ENCODE results near the gene CD300C.
"Not testable (repeated sequence)": the region's sequence is repeated elsewhere in the genome, so short reads cannot be mapped to it uniquely, and the experiment has no call there.

The CD300C gene

DNA sequence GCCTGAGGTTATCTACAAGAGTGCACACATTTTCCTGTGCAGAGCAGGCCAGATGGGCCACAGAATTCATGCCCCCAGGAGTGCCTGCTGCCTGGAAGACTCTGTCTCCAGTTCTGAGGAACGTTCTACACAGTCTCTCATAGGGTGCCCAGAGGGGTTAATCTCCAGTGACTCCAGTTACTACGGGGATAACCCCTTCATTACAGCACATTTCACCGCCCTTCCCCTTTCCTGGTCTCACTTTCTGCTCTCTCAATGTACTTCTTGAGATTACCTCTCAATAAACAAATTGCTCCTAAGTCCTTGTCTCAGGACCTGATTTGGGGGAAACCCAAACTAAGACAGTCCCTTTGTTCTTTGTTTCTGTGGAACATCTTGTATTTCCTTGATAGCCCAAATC lies 15.7 kb upstream of the CD300C start:
- no peak for DNase-seq

DNA sequence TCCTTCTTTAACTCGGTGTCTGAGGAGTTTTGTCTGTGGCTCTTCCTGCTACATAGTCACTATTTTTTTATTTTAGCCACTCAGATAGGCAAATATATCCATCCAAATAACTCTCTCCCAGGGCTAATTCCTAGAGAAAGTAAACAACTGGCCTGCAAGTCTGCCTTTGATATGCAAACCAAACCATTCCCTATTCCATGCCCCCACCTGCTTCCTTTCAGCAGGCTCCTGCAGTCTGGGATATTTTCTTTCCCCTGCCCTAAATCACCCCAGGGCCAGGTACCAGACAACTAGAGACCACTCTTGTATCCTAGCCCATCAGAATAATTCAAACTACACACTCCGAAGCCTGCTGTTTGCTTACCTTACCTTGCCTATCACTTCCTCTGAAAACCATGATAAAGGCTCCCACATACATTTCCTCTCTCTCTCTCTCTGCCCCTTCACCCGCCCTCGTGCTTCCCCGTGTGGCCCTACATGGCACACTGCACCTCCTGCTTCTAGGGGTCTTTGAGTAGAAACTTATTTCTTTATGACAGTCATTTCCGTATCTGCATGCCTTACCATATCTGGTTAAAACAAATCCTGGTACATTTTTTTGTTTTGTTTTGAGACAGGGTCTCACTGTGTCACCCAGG lies 13.1 kb upstream of the CD300C start:
- DNase-seq, result no peak

DNA sequence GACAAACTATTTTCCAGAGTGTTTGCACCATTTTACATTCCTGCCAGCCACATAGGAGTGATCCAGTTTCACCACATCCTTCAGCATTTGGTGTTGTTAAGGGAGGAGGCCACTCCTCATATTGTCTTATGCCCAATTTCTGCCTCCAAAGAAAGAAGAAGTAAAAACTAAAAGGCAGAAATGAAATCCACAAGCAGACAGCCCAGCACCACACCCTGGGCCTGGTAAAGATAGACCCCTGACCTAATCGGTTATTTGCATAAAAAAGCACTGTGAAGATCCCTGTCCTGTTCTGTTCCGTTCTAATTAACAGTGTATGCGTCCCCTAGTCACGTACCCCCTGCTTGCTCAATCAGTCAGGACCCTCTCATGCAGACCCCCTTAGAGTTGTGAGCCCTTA lies 12.5 kb upstream of the CD300C start:
- DNase-seq, result not testable (repeated sequence)

DNA sequence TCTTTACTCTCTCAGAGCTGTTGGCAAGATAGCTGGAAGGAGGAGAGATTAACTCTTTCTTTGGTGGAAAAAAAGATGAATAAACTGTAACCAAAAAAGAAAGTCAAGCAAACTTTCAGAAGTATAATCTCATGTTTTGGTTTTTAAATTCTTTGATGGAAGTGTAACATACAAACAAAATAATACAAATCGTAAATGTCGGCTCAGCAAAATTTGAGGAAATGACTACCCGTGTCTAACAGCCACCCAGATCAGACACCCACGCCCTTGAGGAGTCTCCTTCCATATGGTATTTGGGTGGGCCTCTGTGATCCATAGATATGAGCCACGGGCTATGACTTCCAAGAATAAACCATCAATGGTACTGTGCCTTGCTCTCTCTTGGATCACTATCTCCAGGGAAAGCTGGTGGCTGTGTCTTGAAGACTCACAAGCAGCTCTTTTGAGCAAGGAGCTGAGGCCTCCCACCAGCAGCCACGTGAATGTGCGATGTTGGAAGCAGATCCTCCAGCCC lies 9.6 kb upstream of the CD300C start:
- no peak for DNase-seq

DNA sequence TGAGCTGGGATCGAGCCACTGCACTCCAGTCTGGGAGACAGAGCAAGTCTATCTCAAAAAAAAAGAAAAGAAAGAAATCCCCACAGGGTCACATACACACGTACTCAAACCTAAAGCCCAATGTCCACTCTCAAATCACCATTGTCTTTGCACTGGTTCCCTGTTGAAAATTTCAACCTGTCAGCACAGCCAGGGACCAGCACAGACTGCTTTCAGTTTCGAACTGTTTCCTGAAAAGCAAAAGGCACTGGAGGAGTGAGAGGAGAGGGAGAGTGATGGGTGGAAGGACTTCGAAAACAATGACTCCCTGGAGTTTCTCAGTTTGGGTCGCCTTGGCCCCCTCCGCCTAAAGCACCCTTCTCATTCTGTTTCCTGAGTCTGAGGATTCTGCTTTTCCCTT lies 9.0 kb upstream of the CD300C start:
- DNase-seq, result no peak

DNA sequence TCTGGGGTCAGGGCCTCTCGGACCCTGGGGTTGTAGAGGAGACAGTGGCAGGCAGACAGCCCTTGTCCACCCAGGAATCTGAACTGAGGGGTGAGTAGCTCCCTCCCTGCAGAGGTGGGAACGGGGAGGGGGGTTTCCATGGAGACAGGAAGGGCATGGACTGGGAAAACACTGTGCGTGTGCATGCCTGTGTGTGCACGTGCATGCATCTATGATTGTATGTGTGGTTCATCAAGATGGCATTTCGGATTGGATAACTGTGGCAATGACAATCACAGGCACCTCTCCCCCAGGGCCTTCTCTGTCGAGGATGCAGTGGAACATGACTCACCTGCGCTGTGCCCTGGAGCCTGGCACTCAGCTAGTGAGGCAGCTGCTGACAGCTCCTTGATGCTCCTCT lies 6.1 kb upstream of the CD300C start:
- DNase-seq, result no peak

DNA sequence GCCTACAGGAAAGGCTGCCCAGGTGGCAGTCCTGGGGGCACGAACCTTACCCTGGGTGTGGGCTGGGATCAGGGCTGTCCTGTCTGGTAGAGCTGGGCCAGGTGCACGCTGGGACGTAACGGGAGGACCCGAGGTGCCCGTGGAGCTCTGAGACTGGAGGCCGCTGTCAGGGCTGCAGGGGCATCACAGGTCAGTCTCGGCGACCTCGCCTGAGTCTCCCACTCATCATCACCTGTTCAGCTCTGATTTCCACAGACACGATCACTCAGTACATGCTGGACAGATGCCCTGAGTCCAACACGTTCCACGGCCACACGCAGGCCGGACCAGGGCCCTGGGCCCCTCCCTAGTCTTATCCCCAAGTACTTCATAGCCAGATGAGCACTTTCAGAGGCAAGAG lies 4.7 kb upstream of the CD300C start:
- no peak for DNase-seq

DNA sequence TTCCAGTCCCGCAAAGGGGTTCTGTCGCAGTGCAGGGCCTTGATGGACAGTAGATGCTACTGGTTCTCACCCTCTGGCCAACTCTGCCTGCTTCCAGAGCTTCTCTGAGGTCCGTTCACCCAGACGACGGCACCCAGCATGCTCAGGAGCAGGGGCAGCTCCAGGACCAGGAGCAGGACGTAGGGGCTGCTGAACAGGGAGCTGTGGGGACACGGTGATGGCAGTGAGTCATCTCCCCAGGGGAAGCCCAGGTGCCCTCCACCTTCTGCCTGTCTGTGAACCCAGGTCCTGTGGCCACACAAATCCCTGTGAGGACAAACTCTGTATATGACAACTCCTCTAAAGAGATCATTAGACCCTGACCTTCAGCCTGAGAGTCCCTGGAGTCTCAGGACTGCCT lies 3.4 kb upstream of the CD300C start:
- no peak for DNase-seq

DNA sequence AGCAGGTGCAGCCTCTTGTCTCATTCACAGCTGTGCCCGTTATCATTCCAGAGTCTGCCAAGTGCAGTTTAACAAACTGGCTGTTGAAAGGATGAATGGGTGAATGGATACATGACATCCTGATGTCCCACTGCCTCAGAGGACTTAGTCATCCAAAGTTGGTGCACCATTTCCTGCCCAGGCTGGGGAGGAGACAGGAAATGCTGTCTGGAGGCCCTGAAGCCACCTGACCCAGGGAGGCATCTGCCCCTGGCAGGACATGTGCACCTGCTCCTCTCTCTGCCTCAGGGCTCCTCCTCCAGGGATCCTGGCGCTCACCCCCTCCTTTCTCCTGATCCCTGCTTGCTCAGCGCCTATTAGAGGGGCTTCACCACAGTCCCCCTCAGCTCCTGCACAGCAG lies 1.8 kb upstream of the CD300C start:
- no peak for DNase-seq

DNA sequence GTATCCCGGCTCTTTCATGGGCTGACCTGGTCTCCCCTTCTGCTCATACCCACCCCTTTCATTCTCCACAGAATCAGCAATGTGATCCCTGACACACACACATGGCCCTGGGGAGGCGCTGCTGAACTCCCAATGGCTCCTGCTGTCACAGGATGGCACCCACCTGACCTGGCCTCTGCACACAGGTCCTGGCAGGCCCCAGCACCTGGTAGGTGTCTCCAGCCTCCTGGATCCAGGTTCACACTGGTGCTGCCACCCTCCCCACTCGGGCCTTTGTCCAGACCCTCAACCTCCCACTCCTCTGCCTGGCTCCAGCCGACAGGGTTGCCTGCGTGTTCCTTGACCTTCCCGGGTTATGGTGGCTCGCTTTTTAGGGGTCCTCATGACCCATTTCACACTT lies 1.3 kb upstream of the CD300C start:
- DNase-seq, result no peak

DNA sequence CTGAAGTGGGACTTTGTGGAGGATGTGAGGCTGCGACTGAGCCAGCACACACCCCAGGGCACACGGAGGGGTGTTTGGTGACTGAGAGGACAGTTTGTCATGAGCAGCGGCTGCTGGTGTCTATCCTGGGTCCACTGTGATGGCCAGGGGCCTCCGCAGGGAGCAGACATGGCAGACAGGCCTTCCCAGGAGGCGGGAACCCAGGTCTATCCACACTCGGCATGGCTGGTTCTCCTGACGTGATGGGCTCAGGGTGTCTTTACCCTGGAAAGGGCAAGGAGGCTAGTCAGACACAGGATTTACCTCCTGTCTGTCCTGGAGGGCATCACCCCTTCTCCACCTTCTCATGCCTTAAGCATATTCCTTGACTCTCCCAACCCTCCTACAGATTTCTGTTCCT lies 671 bp upstream of the CD300C start:
- DNase-seq, result no peak

DNA sequence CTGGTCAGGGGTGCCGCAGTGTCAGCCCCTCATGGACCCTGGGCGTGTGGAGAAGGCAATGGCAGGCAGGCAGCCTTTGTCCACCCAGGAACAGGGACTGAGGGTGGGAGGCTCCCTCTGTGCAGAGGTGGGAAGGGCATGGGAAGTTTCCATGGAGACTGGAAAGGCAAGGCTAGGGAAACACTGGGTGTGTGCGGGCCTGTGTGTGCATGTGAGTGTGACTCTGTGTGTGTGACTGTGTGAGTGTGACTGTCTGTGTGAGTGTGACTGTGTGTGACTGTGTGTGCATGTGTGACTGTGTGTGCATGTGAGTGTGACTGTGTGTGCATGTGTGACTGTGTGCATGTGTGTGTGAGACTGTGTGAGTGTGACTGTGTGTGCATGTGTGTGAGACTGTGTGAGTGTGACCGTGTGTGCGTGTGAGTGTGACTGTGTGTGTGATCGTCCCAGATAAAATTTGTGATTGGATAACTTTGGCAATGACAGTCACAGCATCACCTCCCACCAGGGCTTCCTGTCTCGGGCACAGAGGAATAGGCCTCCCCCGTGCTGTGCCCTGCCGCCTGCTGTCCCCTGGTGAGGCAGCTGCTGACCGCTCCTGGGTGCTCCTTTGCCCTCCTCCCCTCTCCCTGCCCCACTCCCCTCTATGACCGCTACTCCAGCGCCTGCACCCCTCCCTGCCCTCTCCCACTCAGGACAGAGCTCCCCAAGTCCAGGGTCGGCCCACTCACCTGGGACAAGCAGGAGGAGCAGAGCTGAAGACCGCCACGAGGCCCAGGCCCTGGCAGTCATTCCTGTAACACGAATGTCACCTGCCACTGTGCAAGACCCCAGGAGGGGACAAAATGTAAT lies 698 bp downstream of the CD300C start:
- no peak for DNase-seq

DNA sequence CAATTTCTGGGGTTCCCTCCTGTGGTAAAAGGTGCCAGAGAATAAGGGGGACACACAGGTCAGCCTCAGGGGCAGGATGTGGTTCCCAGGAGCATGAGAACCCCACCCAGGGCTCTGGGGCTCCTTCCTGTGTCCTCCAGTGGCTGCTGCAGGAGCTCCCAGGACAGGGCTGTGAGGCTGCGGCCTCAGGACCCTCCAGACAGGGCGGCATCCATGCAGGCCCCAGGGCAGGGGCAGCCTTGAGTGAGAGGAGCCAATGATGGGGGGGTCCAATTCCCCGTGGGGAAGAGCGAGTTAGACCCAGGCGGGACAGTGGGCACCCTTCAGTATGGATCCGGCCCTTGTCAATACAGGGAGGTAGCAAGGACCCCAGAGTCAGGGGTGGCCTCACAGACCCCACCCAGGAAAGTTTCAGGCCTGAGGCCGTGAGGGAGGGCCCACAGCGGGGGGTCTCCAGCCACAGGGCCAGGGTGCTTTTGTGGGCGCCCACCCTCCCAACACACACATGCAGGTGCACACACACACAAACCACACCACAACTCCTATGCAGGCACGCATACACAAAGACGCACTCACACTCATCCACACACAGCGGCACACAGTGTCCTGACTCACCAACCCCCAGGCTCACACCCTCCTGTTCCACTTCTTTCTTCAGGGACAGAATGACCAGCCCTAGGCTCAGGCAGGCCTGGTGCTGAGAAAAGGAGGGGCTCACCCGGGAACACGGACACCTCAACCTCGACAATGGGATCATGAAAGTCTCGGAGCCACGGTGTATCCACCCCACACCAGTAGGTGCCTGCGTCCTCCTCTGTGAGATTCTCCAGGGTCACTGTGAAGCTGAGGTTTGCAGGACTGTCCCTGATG lies 1.8 kb downstream of the CD300C start:
- DNase-seq, result no peak

DNA sequence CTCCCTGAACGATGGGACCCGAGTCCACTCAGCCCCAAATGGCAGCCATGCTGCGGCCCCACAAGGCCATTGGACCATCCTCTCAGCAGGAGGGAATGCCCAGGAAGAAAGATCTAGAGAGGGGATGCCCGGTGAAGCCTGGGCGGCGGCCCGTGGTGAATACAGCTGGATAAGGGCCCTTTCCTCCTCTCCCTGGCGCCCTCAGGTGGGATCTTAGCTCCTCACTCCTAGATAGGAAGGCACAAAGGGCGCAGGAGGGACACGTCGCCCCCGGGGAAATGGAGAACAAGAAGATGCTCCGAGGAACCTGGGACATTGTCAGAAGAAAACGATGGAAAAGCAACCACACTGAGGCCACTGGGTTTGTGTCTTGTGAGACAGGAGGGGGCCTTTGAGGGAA lies 2.5 kb downstream of the CD300C start:
- no peak for DNase-seq

DNA sequence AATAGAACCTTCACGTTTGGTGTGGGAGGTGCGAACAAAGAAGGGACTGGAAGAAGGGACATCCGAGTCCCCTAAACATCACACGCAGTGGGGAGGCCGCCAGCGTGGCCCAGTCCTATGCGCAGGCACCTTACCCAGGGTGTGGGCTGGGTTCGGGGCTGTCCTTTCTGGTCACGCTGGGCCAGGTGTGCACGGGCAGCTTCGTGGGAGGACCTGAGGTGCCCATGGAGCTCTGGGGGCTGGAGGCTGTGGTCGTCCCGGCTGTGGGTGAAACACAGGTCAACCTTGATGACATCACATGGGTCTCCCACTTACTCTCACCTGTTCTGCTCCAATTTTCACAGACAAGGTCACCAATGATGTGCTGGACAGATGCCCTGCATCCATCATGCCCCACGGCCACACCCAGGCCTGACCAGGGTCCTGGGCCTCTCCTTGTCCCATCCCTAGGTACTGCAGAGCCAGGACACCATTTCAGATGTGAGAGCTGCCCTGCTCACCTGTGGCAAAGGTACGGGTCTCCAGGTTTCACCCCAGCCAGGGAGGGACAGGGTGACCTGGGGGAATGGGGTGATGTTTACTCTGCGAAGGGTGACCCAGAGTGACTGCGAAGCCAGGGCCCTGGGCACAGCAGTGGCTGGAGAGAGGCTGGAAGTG lies 3.1 kb downstream of the CD300C start:
- no peak for DNase-seq

DNA sequence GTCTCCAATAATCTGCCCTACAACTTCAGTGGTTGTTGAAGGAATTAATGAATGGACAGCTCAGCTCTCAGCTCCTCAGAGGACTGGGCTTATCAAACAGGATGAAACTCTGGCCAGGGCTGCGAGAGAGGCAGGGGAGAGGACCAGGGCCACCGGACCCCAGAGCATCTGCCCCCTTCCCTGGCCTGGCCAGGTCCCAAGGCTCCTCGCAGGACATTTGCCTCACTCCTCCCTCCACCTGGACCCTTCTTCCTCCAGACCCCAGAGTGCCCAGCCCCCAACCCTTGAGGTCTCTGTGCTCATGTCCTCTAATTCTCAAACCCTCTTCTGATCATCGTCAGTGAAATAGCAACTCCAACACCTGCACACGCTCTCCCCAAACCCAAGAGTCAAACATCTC lies 3.7 kb downstream of the CD300C start:
- no peak for DNase-seq

DNA sequence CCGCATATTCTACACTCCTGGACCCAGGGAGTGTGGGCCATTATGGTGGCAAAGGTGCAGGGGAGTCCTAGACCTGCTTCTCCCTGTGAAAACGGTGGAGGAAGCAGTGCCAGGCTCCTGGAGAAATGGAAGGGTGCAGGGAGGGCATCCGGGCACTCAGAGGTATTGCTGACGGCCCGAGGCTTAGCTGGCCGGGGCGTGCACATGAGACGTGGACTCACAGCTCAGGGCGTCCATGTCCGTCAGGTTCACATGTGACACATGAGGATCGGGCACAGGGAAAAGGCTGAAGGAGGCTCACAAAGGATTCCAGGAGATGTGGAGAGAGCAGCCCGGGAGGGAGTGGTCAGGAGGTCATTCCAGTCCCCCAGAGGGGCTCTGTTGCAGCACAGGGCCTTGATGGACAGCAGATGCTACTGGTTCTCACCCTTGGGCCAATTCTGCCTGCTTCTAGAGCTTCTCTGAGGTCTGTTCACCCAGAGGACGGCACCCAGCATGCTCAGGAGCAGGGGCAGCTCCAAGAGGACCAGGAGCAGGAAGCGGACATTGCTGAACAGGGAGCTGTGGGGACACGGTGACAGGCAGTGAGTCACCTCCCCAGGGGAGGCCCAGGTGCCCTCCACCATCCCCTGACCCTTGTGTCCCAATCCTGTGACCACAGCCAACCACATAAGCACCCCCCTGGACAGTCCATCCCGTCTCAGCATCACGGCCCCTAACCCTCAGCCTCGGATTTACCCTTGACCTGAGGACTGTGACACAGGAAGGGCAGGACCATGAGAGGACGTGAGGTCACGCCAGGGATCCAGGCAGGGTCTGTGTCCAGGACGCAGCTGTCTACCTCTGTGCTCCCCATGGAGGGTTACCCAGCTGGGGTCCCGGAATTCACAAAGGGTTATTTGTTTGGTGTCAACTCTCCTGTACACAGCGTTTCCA lies 4.5 kb downstream of the CD300C start:
- no peak for DNase-seq

DNA sequence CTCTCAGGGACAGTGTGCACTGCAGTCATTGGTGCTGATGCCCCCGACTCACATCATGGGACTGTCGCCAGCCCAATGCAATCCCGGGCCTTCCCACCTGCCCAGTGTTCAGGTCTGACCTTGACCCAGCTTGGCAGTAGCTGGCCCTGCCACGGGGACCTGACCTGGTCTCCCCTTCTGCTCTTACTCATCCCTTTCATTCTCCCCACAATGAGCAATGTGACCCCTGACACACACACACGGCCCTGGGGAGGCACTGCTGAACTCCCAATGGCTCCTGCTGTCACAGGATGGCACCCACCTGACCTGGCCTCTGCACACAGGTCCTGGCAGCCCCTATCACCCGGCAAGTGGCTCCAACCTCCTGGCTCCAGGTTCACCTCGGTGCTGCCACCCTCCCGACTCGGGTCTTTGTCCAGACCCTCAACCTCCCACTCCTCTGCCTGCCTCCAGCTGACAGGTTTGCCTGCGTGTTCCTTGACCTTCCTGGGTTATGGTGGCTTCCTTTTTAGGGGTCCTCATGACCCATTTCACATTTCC lies 6.6 kb downstream of the CD300C start:
- no peak for DNase-seq

DNA sequence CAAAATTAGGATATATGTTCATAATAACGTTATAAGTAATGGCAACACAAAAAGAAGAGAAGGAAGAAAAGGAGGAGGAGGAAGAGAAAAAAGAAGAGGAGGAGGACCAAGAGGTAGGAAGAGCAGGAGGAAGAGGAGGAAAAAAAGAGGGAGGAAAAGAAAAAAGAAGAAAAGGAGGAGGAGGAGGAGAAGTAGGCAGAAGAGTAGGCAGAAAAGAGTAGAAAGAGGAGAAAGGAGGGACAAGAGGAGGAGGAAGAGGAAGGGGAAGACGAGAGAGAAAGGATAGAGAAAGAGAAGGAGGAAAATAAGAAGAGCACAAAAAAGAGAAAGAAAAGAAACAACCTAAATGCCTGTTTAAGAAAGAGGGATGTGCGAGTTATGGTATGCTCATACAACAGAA lies 9.0 kb downstream of the CD300C start:
- no peak for DNase-seq

DNA sequence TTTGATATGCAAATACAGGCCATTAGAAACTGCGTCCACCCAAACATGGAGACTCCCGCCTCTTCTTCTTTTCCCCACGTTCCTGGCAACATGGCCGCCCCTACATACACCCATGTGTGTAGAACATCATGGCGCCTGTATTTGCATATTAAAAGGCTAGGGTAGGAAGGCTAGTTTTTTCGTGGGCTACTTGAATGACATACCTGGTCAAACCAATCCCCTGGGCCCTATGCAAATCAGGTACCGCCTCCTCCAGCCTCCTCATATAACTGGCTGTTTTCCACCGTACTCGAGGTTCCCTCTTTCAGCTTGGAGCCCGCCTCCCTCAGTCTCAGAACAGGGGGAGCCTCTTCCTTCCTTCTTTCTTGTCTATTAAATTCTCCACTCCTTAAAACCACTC lies 13.8 kb downstream of the CD300C start:
- no peak for DNase-seq

DNA sequence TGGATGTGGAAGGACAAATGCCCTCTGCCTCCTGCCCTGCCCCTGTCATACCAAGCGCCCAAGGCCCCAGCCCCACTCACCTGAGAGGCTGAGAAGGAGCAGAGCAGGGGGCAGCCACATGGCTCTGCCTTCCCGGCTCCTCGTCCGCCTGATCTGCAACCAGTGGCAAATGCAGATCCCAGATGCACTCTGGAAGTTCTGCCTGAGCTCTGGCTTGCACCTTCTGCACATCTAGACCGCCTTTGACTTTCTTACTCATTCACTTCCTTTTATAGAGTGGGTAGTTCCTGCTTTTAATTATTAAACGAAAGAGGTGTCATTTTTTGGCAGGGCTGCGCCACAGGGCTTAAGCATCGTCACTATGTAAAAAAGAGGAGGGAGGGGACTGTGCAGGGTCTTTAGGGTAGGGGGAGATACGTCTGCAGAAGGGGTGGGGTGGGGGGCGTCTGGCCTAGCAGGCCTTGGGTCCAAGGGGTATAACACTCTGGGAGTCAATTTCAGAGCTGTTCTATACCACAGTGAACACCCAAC lies 14.6 kb downstream of the CD300C start, which contains the start of gene CD300LB:
TSS of gene CD300LB (minus strand) at position 245 of the 531 bp plus-strand sequence. CDS start at position 120, 125 bp downstream.
- no peak for DNase-seq

Measured in stimulated activated CD4-positive, alpha-beta T cell treated with anti-CD3 and anti-CD28 coated beads, Interleukin-4, amount 100 ng/mL, for 4 hours (primary cell).